Measurements from ENCODE around the gene TRIM56.
"Not testable (repeated sequence)": the region's sequence is repeated elsewhere in the genome, so short reads cannot be mapped to it uniquely, and the experiment has no call there.

The TRIM56 gene

DNA sequence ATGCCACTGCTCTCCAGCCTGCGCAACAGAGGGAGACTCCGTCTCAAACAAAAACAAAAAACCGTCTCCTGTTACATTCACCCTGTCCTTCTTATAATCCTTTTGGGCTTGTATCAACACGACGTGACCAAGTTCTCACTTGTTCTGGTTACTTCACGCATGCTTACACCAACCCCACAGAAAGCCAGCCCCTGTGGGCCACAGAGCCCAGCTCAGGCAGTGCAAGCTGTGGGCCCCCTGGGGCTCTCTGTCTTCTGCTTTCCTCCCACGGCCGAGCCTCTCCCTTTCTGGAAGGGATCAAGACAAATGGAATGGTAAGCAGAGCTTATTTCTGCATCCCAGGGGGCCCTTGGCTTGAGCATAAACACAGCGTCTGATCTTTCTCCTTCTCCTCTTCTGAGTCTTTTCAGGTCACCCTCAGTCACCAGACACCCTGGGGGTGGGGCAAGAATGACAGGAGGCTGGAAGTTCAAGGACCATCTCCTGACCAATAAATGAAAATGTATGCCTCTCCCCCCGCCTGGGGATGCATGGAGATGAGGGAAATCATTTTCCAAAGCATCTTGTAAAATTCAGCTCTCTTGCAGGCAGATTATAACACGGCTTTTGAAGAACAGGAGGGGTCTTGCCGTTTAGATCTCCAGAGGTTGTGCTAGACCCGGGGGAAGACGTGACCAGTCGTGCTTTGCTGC is 19.0 kb upstream of the TRIM56 start:
- peak overlapping the region in 2 of 3 experiments; percentile 4 to 20 for H3K27ac Mint-ChIP-seq
- peaks cover 11% of the 10 kb centered on the region for H3K4me1 Mint-ChIP-seq
- peak overlapping the region in 2 of 3 experiments; percentile 8 to 13 for H3K4me3 Mint-ChIP-seq
- no peaks in the 10 kb centered on the region for H3K9me3 Mint-ChIP-seq
- TF ChIP-seq, protein P1, sequence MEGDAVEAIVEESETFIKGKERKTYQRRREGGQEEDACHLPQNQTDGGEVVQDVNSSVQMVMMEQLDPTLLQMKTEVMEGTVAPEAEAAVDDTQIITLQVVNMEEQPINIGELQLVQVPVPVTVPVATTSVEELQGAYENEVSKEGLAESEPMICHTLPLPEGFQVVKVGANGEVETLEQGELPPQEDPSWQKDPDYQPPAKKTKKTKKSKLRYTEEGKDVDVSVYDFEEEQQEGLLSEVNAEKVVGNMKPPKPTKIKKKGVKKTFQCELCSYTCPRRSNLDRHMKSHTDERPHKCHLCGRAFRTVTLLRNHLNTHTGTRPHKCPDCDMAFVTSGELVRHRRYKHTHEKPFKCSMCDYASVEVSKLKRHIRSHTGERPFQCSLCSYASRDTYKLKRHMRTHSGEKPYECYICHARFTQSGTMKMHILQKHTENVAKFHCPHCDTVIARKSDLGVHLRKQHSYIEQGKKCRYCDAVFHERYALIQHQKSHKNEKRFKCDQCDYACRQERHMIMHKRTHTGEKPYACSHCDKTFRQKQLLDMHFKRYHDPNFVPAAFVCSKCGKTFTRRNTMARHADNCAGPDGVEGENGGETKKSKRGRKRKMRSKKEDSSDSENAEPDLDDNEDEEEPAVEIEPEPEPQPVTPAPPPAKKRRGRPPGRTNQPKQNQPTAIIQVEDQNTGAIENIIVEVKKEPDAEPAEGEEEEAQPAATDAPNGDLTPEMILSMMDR (IDR thresholded peaks at IDR 0.05; ENCODE audit: unreplicated experiment in 3 of 3), result no peak
- H3K36me3 Mint-ChIP-seq (ENCODE audit: low read depth), result no peaks in the 10 kb centered on the region
- H3K27me3 Mint-ChIP-seq (ENCODE audit: low read depth), result peaks cover 42% of the 10 kb centered on the region

DNA sequence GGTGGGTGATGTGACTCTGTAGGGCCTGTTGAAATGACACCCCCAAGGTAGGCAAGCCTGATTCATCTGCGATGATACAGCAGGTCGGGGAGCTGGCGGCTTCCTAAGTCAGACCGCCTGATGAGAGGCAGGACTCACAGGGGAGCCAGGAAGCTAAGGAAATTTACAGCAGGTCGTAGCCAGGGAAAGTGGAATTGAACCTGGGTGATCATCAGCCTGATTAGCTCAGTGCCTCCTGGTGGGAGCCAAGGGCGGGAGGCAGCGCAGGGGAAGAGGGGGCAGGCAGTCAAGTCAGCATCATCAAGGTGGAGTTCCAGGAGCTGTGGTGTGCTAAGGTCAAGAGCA is 18.5 kb upstream of the TRIM56 start:
- H3K36me3 Mint-ChIP-seq (ENCODE audit: low read depth), result no peaks in the 10 kb centered on the region

GRCh38 chr7:101068401-101068800 is 16.9 kb upstream of the TRIM56 start:
- Mint-ChIP-seq H3K4me1 (peaks cover 11% of the 10 kb centered on the region), H3K27ac (no peak overlapping the region), H3K27me3 (ENCODE audit: low read depth) (peaks cover 28% of the 10 kb centered on the region), H3K9me3 (no peaks in the 10 kb centered on the region), H3K36me3 (ENCODE audit: low read depth) (no peaks in the 10 kb centered on the region), H3K4me3 (no peak overlapping the region)
- TF ChIP-seq, protein P1 (IDR thresholded peaks at IDR 0.05; ENCODE audit: unreplicated experiment in 3 of 3), result no peak

More for the DNA sequence above, 18.5 kb upstream of the TRIM56 start:
- Mint-ChIP-seq H3K4me1 (peaks cover 11% of the 10 kb centered on the region), H3K27ac (peak overlapping the region in 2 of 3 experiments; percentile 4 to 20), H3K27me3 (ENCODE audit: low read depth) (peaks cover 37% of the 10 kb centered on the region), H3K9me3 (no peaks in the 10 kb centered on the region), H3K4me3 (no peak overlapping the region)
- TF ChIP-seq, protein P1 (IDR thresholded peaks at IDR 0.05; ENCODE audit: unreplicated experiment in 3 of 3), result no peak

DNA sequence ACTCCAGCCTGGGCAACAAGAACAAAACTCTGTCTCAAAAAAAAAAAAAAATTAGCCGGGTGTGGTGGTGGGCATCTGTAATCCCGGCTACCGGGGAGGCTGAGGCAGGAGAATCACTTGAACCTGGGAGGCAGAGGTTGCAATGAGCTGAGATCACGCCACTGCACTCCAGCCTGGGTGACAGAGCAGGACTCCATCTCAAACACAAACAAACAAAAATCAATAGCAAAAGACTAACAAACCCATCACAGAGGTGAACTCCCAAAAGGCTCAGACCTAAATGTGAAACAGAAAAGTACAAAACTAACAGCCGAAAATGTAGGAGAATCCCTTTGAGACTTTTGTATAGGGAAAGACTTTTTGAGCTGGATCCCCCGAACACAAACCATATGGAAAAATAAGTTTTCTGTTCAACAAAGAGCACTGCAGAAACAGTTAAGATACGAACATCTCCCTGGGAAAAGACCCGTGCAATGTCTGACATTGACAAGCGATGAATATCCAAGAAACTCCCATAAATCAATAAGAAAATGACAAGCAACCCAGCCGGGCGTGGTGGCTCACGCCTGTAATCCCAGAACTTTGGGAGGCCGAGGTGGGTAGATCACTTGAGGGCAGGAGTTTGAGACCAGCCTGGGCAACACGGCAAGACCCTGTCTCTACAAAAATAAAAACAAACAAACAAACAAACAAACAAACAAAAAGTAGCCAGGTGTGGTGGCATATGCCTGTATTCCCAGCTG is 13.7 kb upstream of the TRIM56 start:
- H3K36me3 Mint-ChIP-seq (ENCODE audit: low read depth); H3K9me3 Mint-ChIP-seq; H3K4me3 Mint-ChIP-seq; H3K27ac Mint-ChIP-seq; H3K4me1 Mint-ChIP-seq: not testable (repeated sequence)
- peaks cover 17% of the 10 kb centered on the region for H3K27me3 Mint-ChIP-seq (ENCODE audit: low read depth)

GRCh38 chr7:101075646-101076045 is 9.6 kb upstream of the TRIM56 start:
- TF ChIP-seq, protein P1 (IDR thresholded peaks at IDR 0.05; ENCODE audit: unreplicated experiment in 3 of 3), result no peak
- H3K9me3 Mint-ChIP-seq, result no peaks in the 10 kb centered on the region
- H3K27ac Mint-ChIP-seq, result no peak overlapping the region
- H3K27me3 Mint-ChIP-seq (ENCODE audit: low read depth), result peaks cover 16% of the 10 kb centered on the region
- H3K4me1 Mint-ChIP-seq, result no peaks in the 10 kb centered on the region
- H3K4me3 Mint-ChIP-seq, result no peak overlapping the region
- H3K36me3 Mint-ChIP-seq (ENCODE audit: low read depth), result no peaks in the 10 kb centered on the region

GRCh38 chr7:101076183-101076582 is 9.1 kb upstream of the TRIM56 start:
- not testable (repeated sequence) for H3K9me3 Mint-ChIP-seq; H3K36me3 Mint-ChIP-seq (ENCODE audit: low read depth); H3K27ac Mint-ChIP-seq; H3K4me1 Mint-ChIP-seq; H3K4me3 Mint-ChIP-seq
- H3K27me3 Mint-ChIP-seq (ENCODE audit: low read depth), result peaks cover 16% of the 10 kb centered on the region

Data from nephron (organoid).